HG03342 (cell line): ENCODE data around the gene HECW1.

ENCODE experiments used
- ATAC-seq: cut with Tn5 transposase; IDR thresholded peaks from one replicate; pipeline ENCODE4 v1.9.1; 2021; ENCODE audit warnings: mild to moderate bottlenecking, moderate library complexity; ENCODE audit not compliant: unreplicated experiment

HECW1 gene

DNA sequence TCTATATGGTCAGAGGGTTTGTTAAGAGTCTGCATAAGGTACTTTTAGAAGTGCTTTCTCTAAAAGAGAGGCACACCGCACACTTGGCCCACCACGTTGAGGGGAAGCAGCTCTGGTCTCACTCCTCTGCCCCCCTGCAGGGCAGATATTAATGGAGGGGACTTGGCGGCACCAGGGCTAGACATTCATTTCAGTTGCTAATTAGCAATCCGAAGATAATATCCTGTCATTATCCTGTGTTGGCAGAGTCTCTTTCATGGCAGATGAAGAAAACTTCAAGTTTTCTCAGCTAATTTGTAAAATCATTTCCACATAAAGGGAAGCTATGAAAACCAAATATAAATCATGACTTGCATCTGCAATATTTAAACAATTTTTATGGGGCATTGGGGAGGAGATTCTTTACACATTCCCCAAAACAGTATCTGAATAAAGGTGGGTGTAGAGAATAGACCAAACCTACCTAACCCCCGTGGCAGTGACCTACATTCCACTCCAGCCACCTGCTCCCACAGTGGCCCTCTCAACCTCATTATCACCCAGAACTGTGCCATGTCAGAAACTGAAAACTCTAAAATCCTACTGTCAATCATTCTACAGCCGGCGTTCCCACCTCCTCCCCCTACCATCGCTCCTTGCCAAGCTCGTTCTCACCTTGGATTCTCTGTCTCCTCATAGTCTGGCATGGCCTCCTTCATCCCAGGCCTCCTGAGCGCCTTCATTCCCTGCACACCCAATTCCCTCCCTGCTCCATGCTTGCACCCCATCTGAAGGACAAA is 416.3 kb downstream of the HECW1 start:
- ATAC-seq = no peak

DNA sequence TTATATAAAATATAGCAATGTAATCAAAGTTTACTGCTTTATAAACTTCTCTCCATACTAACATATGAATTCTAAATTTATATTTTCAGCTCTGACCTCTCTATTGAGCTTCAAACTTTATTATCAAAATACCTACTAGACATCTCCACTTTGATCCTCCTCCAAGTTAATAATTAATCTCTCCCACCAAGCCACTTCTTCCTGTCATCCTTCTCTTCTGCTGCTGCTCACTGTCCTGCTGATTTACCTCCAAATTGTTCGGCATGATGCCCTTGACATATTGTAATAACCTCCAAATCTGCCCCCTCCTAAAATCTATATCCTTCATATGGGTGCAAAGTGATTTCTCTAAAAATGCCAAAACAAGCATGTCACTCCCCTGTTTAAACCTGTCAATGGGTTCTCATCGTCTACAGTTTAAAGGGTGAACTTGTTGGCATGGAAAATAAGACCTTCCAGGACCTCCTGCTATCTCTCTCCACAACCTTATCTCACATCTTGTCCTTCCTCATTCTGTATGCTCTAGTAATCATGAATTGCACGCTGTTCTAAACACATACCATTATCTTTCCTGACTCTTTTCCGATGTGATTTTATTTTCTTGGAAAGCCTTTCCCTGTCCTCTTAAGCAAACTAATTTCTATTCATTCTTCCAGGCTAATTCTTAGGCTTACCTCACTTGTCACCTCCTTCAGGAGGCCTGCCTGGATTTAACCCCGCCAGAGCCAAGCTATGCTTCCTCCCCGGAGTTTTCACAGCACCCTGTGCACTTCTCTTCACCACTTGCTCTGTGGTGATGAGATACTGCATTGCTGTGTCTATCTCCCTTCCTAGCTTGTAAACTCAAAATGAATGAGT is 418.3 kb downstream of the HECW1 start:
- no peak for ATAC-seq

DNA sequence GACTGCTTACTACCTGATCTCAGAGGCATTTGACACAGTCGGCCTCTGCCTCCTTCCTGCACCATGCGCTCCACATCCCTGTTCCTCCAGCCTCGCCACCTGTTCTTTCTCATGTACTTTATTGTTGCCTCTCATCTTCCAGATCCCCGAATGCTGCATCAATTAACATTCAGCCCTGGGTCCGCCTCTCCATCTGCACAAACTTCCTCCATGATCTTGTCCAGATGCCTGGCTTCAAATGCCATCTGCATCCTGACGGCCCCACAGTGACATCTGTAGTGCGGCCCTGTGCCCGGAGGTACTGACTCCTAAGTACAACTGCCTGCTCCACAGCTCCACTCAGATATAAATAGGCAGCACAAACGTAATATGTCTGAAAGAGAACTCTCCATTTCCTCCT is 419.3 kb downstream of the HECW1 start:
- no peak for ATAC-seq

DNA sequence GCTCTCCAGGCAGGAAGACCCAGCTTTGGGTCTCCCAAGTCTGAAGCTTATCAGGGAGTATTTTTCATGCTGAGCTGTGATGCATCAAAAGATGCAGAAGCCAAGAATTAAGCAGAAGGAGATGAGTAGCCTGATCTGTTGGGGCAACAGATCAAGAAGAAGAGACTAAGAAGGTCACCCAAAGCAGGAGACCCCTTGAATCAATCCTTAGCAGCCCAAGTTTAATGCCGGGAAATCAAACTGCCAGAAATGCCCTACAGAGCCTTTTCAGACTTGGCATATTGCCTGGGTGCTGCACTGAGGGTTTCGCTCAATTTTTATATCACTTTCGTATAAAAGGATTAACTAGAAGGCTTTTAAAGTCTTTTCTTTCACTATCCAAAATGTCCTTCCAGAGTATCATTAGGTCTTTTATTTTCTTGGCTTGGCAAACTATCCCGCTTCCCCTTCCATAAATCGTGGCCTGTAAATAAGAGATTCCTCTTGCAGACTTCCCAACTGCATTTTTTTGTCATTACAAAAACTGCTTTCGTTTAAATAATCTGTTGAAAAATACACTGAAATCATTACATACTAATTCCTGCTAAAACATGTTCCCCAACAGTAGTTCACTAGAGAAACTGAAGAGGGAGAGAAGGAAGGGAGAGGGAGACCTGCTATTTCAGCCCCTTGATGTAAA is 421.5 kb downstream of the HECW1 start:
- no peak for ATAC-seq

DNA sequence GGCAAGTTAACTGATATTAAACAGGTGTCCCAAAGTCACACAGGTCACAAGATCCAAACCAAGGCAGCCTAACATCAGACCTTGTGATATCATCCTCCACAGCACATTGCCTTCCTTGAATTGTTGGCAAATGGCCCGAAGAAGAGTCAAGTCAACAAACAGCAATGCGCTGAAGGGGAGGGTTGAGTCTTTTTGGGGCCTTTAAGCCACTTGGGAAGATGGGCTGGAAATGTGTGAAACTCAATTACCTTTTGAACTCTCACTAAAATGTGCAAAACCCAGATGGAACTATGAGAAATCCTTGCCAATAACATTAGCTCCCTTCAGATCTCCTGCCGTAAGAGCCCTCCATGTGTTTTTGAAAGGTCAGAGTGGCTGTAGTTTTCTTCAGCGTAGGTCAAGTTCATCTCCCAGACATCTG is 422.6 kb downstream of the HECW1 start:
- ATAC-seq = no peak

DNA sequence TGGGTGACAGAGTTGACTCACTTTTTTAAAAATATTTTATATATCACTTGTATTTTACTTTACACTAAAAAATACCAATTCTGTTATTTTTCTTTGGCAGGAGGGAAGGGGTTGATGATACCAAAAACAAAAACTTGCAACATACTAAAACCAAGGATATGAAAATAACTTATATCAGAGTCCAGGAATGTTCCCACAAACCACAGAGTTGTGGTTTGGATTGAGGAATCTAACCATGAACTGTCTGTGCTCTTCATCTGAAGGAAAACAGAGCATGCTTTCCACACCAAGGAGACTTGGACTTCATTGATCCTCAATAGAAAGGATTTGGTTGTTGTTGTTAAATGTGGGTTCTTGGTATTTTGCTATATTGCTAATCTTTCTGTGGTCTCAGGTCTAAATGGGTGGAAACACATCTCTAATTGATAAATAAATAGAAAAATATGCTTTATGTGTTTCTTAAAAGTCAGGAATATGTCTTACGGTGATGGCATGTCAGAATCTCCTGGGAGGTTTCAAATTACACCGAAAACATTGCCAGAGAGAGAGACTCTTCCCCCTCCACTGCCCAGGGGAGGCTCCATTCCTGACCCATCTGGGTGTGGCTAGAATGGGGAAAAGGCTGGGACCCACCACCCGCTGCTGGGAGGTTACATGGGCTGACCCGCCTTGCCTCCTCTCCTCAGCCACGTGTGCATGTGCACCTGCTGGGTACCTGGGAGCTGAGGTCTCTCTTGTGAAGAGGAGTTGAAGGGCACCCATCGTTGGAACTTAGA is 423.6 kb downstream of the HECW1 start:
- ATAC-seq = no peak

DNA sequence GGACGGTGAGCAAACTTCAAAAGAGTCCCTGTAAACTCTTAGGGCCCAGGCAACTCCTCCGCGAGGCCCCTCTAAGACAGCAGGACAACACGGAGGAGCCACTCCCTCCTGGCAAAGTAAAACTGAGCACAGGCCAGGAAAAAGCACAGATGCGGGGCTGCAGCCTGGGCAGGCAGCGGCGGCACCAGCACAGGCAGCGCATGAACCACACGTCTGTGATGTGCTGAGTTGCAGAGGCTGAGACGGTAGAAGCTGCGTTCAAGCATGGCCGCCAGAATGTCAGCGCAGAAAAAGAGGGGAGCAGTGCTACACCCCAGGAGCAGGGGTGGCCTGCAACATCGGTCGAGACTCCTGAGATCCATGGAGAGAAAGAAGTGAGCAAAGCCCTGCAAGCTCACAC is 424.3 kb downstream of the HECW1 start:
- no peak for ATAC-seq

DNA sequence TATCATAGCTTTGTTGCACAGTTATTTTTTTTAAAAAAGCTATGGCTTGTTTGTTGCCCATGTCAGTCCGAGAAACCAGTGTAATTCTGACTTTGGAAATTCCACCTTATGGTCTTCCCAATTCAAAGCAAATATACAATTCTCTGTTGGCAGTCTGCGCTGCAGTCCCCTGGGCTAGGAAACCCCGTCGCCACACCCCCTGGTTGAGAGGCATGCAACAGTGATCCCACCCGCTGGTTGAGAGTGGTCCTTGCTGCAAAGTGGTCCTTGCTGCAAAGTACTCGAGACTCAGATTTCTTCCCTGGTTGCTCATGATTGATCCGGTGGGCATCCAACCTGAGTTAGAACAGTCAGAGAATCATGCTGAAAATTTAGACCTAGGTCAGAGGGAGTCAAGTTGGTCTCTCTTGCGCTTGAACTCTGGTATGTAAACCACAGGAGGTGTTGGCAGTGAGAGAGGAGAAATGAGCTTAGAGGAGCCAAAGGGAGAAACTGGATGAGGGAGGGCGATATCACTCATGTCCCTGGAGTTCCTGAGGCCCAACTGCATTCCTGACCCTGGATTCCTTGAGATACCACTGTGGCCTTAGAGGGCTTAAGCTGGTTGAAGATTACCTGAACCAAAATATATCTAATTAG is 425.4 kb downstream of the HECW1 start:
- no peak for ATAC-seq

DNA sequence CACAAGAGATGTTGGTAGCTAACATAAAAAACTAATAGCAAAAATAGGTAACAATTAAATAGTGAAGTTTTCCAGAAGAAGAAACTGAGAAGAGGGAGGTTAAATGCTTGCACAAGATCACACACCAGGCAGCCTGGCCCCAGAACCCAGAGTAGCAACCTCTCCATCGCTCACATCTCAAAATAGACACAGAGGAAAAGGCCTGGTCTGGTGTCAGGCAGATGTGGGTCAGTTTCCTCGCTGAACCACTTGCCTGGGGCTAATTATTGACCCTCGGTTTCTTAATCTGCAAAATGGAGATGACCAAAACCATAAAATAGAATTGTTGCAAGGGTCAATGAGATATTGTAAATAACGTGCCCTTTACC is 425.9 kb downstream of the HECW1 start:
- ATAC-seq = no peak

DNA sequence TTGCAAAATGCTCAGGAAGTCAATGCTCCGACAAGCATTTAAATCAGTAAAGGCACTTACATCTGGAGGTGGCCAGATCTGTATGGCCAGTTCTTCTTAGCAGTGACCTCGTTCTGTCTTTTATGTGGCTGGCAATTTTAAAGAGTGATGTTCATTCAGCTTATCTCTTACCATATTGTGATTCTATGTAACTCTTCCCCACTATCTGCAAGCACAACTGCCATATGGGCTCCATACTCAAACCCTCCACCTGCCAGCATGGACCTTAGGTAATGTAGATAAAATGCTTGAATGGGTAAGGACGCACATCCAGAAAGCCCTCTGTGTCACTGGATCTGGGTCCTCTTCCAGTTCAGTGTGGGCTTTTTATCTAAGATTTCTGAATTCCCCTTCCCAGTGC is 428.0 kb downstream of the HECW1 start:
- no peak for ATAC-seq

DNA sequence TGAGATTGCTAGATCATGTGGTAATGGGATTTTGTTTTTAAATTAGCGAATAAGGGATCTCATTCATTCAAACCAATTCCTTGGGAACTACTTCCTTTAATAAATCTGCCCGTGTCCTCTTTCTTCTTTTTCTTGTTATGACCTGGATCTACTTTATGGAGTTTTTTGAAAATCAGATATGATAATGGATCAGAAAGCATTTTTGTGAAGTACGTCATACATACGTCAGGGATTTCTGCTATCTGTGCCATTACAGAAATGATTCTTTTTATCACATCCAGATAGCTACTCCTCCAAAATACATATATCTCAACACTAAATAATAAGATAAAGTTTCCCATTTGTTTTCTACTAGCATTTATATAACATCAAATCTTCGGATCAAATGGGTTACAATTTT is 430.3 kb downstream of the HECW1 start:
- no peak for ATAC-seq

DNA sequence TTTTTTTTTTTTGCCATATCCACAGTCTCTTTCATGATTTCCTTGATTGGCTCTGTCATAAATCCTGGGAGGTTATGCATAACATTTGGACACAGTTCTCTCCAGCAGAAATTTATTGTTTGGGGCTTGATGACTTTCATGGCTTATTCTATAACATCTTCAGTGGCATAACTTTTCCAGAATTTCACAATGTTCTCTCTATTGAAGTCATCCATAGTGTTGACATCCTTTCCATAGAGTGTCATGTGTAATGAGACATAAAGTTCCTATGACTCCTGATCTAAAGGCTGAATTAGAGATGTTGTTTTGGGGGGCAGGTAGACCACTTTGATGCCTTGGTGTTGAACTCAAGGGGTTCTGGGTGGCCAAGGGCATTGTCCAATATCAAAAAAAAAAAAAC is 433.8 kb downstream of the HECW1 start:
- no peak for ATAC-seq

DNA sequence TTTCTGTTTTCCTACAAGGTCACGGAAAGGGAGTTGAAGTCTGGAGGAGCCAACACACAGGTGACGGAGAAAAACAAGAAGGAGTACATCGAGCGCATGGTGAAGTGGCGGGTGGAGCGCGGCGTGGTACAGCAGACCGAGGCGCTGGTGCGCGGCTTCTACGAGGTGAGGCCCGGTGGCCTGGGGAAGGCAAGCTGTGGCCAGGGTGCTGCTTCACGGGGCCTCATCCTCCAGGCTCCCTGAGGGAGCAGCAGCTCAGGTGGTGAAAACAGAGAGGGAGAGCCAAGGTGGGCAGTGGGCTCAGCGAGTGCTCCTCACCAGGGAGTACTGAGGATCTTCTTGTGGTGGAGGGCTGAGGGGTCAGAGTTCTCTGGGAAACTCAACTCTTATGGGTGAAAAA is 438.0 kb downstream of the HECW1 start:
- ATAC-seq = no peak

DNA sequence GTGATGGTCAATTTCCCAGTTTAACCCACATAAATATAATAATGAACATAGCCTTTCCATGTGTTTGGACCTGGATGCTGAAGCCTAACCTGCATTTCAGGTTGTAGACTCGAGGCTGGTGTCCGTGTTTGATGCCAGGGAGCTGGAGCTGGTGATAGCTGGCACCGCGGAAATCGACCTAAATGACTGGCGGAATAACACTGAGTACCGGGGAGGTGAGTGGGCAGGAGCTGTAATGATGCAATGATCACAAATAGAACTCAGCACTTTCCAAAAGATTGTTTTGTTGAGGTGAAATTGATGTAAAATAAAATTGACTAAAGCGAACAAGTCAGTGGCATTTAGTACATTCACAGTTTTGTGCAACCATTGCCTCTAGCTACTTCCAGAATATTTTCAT is 439.7 kb downstream of the HECW1 start:
- ATAC-seq = no peak

DNA sequence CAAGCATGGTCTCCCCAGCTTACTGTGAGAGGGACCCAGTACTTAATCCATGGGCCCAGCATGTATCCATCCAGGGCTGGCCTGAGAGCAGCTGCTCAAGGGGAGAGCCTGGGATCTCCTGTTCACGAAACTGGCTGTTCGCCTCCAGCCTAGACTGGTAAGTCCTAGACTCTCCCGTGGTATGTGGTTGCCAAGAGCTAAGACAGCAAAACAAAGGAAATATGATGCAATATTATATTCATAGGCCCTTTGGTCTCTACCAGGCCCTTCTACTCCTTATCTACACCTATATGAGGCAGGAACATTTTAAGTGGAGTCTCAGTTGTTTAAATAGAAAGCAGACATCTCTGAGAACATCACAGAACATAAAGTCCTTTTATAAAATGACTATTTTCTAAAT is 441.6 kb downstream of the HECW1 start:
- no peak for ATAC-seq

DNA sequence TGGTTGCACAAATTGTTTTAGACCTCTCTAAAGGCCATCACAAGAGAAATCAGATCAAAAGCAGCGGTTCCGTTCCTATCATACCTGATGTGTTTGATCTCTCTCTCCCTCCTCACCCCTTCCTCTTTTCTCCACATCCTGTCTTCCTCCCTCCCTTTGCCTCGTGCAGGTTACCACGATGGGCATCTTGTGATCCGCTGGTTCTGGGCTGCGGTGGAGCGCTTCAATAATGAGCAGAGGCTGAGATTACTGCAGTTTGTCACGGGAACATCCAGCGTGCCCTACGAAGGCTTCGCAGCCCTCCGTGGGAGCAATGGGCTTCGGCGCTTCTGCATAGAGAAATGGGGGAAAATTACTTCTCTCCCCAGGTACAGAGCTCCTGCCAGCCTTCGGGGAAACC is 442.0 kb downstream of the HECW1 start:
- ATAC-seq = no peak

DNA sequence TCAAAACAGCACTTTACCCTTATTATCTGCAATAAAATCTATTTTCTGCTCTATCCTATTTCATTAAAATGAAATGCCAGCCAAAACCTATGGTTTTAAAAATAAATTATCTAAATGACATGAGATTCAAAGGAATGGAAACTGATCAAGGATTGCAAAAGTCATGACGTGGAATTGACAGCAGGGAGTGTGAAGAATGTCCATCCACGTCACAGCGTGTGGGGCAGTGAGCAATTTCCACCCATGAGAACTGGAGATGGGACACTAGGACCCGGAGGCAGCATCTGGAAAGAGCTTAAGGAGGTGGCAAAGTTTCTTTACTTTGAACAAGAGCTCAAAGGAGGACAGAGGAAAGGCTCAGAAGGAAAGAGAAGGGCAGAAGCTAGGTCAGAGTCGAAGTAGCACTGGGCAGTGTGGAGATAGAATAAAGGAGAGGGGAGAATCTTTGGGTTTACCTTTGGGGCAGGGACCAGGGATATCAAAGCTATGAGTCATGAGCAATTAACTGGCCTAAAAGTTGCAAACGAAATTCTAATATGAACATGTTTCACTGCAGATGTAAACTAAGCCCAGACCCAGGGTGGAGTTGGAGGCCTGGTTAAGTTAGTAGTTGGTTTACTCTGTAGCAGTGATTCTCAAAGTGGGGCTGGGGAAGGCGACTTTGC is 445.5 kb downstream of the HECW1 start:
- no peak for ATAC-seq

DNA sequence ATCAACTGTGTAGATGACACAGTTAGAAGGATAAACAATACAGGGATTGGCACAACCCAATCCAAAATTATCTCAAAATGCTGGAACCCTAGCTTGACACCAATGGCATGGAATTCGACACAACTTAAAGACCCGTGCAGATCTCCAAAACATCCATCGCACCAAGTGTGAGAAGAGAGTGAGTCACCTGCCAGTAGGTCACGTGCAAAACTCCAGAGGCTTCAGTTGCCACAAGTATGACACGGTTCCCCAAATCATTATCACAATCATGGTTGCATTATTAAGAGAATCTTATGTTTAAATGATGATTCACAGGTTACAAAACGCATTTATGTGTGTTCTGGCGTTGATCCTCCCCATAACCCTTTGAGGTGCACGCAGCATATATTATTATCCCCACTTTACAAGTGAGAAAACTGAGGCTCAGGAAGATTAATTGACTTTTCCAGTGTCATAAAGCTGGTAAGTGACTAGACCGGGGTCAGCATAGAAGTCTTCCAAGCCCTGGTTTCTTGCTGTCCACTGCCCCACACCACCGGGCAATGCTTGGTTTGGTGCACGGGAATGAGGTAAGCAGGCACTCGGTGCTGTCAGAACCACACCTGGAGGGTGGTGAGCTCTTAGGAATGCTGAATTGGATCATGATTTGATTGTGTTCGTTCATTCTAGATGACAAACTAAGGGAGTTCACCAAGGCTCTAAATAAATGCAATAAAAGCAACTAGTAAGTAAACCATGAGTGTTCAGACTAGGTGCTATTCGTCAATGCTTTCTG is 446.9 kb downstream of the HECW1 start:
- no peak for ATAC-seq

DNA sequence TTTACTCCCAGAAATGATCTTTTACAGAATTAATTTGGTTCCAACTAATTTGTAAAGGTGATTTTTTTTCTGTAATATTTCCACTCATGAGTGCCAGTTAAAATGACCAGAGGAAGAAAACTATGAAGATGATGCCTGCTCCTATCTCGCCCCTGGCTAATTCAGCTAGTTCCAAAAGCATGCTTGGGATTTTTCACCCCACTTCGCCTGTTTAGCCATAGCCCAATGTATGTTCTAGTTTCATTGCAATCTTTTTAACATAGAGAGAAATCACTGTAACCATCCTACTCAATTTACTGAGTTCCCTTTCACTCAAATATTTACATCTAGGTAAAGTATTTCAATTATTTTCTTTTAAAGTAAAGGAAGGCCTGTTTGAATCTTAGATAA is 447.5 kb downstream of the HECW1 start:
- ATAC-seq = no peak
